H1 (cell line): Measurements from ENCODE around the gene CKLF. TPM values are rescaled to one million over a fixed set of nuclear protein-coding genes. Genes with fewer than 3 reads are reported as not detected.

Experiments used
- BRCA1 ChIP-seq: IDR thresholded peaks from 2 replicates; pipeline ENCODE4 v1.6.1; 2012; ENCODE audit warnings: low read depth, low read length, improper control_type of control experiment
- EGR1 ChIP-seq: IDR thresholded peaks from 2 replicates; pipeline ENCODE4 v1.6.1; 2011; ENCODE audit warnings: low read depth, low read length, borderline replicate concordance
- GABPA ChIP-seq: IDR thresholded peaks from 2 replicates; pipeline ENCODE4 v1.6.1; 2011; ENCODE audit warnings: mild to moderate bottlenecking, low read length, moderate library complexity, borderline replicate concordance; ENCODE audit not compliant: insufficient read depth
- MAFK ChIP-seq: IDR thresholded peaks from 2 replicates; pipeline ENCODE4 v1.6.1; 2012; ENCODE audit warnings: low read depth, mild to moderate bottlenecking, improper control_type of control experiment, low read length
- RFX5 ChIP-seq: IDR thresholded peaks from 2 replicates; pipeline ENCODE4 v1.6.1; 2011; ENCODE audit warnings: low read depth, low read length, improper control_type of control experiment, borderline replicate concordance
- SAP30 ChIP-seq: fragments of 300-600 bp; sonication (generic); IDR thresholded peaks from 2 replicates; pipeline ENCODE4 v1.7.1; 2012; ENCODE audit warnings: low read length, moderate library complexity, mild to moderate bottlenecking, inconsistent platforms; ENCODE audit not compliant: insufficient read depth, insufficient replicate concordance
- SIX5 ChIP-seq: IDR thresholded peaks from 2 replicates; pipeline ENCODE4 v1.6.1; 2011; ENCODE audit warnings: mild to moderate bottlenecking, low read depth, low read length
- SUZ12 ChIP-seq: fragments of 200-600 bp; sonication (generic); IDR thresholded peaks from 2 replicates; pipeline ENCODE4 v1.6.1; 2012; ENCODE audit warnings: mild to moderate bottlenecking, inconsistent platforms, low read length, moderate library complexity, mixed read lengths
- polyA plus RNA-seq, 7 experiments: library from polyadenylated mRNA; depleted of rRNA in 3 of 7; stranded (reverse) in 5 of 7; unstranded in 2 of 7; fragments of >200 nt in 5 of 7; fragments of 200-250 nt in 2 of 7; gene quantifications; 1 replicate in 5 of 7; 2 replicates in 1 of 7; 4 replicates in 1 of 7; pipeline versions ENCODE4 v1.2.1 to v1.2.3, GENCODE V29; 2011 to 2013; ENCODE audit warnings: missing spikeins in 2 of 7, mixed read lengths in 2 of 7
- total RNA-seq: library from RNA; stranded (reverse); fragmentation: NEBNext Ultra II Directional; extraction: Animal tissue kit (Norgen Biotek cat#: 25700); gene quantifications from 2 replicates; pipeline ENCODE4 v1.2.1, GENCODE V29; 2021
- TF ChIP-seq, protein P1 (sequence below): fragments of 300-600 bp; sonication (generic); IDR thresholded peaks from 2 replicates; pipeline ENCODE4 v1.7.1; 2012; ENCODE audit warnings: low read length, moderate library complexity, mild to moderate bottlenecking, inconsistent platforms; ENCODE audit not compliant: insufficient replicate concordance

Gene CKLF
- total and polyA plus RNA-seq, 2 of the 8 experiments (the other 6 are each of a cell fraction or from before 2014, with no cell fraction given), result 21.1 to 63.5 TPM

DNA sequence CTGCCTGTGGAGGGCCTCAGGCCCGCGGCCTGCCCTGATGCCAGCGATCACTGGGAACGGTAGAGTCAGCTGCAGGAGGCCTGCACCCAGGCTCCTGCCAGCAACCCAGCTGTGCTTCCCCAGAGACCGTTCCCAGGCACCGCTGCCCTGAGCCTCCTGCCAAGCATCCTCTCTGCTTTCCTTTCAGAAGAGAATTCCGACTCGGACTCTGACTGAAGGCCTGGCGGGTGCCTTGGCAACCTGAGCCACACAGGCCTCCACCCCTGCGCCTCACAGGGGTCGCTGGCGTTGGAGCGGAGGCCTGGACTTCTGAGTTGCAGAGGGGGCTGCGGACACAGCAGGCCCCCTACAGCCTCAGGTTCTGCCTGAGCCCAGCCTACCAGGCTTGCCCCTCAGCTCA, 60.0 kb downstream of the CKLF start (continued):
- TF ChIP-seq SIX5 (no peak), RFX5 (no peak), MAFK (no peak), BRCA1 (no peak), EGR1 (no peak), SAP30 (no peak), GABPA (no peak), SUZ12 (no peak)
- TF ChIP-seq, protein P1, sequence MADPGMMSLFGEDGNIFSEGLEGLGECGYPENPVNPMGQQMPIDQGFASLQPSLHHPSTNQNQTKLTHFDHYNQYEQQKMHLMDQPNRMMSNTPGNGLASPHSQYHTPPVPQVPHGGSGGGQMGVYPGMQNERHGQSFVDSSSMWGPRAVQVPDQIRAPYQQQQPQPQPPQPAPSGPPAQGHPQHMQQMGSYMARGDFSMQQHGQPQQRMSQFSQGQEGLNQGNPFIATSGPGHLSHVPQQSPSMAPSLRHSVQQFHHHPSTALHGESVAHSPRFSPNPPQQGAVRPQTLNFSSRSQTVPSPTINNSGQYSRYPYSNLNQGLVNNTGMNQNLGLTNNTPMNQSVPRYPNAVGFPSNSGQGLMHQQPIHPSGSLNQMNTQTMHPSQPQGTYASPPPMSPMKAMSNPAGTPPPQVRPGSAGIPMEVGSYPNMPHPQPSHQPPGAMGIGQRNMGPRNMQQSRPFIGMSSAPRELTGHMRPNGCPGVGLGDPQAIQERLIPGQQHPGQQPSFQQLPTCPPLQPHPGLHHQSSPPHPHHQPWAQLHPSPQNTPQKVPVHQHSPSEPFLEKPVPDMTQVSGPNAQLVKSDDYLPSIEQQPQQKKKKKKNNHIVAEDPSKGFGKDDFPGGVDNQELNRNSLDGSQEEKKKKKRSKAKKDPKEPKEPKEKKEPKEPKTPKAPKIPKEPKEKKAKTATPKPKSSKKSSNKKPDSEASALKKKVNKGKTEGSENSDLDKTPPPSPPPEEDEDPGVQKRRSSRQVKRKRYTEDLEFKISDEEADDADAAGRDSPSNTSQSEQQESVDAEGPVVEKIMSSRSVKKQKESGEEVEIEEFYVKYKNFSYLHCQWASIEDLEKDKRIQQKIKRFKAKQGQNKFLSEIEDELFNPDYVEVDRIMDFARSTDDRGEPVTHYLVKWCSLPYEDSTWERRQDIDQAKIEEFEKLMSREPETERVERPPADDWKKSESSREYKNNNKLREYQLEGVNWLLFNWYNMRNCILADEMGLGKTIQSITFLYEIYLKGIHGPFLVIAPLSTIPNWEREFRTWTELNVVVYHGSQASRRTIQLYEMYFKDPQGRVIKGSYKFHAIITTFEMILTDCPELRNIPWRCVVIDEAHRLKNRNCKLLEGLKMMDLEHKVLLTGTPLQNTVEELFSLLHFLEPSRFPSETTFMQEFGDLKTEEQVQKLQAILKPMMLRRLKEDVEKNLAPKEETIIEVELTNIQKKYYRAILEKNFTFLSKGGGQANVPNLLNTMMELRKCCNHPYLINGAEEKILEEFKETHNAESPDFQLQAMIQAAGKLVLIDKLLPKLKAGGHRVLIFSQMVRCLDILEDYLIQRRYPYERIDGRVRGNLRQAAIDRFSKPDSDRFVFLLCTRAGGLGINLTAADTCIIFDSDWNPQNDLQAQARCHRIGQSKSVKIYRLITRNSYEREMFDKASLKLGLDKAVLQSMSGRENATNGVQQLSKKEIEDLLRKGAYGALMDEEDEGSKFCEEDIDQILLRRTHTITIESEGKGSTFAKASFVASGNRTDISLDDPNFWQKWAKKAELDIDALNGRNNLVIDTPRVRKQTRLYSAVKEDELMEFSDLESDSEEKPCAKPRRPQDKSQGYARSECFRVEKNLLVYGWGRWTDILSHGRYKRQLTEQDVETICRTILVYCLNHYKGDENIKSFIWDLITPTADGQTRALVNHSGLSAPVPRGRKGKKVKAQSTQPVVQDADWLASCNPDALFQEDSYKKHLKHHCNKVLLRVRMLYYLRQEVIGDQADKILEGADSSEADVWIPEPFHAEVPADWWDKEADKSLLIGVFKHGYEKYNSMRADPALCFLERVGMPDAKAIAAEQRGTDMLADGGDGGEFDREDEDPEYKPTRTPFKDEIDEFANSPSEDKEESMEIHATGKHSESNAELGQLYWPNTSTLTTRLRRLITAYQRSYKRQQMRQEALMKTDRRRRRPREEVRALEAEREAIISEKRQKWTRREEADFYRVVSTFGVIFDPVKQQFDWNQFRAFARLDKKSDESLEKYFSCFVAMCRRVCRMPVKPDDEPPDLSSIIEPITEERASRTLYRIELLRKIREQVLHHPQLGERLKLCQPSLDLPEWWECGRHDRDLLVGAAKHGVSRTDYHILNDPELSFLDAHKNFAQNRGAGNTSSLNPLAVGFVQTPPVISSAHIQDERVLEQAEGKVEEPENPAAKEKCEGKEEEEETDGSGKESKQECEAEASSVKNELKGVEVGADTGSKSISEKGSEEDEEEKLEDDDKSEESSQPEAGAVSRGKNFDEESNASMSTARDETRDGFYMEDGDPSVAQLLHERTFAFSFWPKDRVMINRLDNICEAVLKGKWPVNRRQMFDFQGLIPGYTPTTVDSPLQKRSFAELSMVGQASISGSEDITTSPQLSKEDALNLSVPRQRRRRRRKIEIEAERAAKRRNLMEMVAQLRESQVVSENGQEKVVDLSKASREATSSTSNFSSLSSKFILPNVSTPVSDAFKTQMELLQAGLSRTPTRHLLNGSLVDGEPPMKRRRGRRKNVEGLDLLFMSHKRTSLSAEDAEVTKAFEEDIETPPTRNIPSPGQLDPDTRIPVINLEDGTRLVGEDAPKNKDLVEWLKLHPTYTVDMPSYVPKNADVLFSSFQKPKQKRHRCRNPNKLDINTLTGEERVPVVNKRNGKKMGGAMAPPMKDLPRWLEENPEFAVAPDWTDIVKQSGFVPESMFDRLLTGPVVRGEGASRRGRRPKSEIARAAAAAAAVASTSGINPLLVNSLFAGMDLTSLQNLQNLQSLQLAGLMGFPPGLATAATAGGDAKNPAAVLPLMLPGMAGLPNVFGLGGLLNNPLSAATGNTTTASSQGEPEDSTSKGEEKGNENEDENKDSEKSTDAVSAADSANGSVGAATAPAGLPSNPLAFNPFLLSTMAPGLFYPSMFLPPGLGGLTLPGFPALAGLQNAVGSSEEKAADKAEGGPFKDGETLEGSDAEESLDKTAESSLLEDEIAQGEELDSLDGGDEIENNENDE, result no peak
